HUES48 (cell line): Measurements from ENCODE around the gene CRTC2.

ENCODE experiments used
- H3K27ac ChIP-seq: one replicate; pipeline ENCODE4 v1.7.0; 2013; ENCODE audit warnings: low read depth, low read length, inconsistent platforms
- H3K27me3 ChIP-seq: 2 replicates; pipeline ENCODE4 v1.6.1; 2013; ENCODE audit warnings: mild to moderate bottlenecking, low read length; ENCODE audit not compliant: control insufficient read depth, insufficient read depth
- H3K36me3 ChIP-seq: 2 replicates; pipeline ENCODE4 v1.6.1; 2013; ENCODE audit warnings: low read length; ENCODE audit not compliant: control insufficient read depth, insufficient read depth
- H3K4me1 ChIP-seq: 2 replicates; pipeline ENCODE4 v1.6.1; 2013; ENCODE audit warnings: mild to moderate bottlenecking, low read length; ENCODE audit not compliant: control insufficient read depth, insufficient read depth
- H3K4me3 ChIP-seq: 2 replicates; pipeline ENCODE4 v1.5.1; 2013; ENCODE audit warnings: mild to moderate bottlenecking, low read depth, low read length
- H3K9ac ChIP-seq: 2 replicates; pipeline ENCODE4 v1.6.1; 2013; ENCODE audit warnings: mild to moderate bottlenecking, low read depth, low read length, moderate library complexity
- H3K9me3 ChIP-seq: 2 replicates; pipeline ENCODE4 v1.6.1; 2013; ENCODE audit warnings: low read length; ENCODE audit not compliant: control insufficient read depth, insufficient read depth

CRTC2 gene

GRCh38 chr1:153961421-153961820, 3.0 kb upstream of the CRTC2 start:
- H3K9ac ChIP-seq: 0 out of 2 replicates have a peak overlapping the region, but pooled peaks have one; percentile 88
- peak overlapping the region; percentile 93 for H3K4me3 ChIP-seq
- peak overlapping the region; percentile 97 for H3K27ac ChIP-seq
- H3K36me3 ChIP-seq: peaks cover 31% of the 10 kb centered on the region
- H3K4me1 ChIP-seq: peaks cover 32% of the 10 kb centered on the region
- no peaks in the 10 kb centered on the region for H3K9me3 ChIP-seq
- no peaks in the 10 kb centered on the region for H3K27me3 ChIP-seq

DNA sequence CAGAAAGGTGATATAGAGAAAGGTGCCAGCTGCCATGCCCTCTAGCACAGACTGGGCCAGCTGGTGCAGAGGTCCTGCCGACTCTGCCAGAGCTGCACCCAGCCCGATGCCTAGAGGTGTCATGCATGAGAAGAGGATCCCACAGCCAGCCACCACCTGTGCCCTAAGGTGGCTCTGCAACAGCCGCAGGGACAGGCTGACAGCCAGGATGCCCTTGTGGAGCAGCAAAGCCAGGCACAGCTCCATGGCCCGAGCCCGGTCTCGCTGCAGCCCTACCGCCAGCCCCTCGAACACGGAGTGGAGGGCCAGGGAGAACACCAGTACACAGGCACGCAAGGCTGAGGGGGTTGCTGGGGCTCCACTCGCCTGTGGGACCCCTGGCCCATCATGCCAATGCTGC, 1.8 kb upstream of the CRTC2 start:
- Histone ChIP-seq H3K4me1 (peaks cover 28% of the 10 kb centered on the region), H3K27me3 (no peaks in the 10 kb centered on the region), H3K9me3 (no peaks in the 10 kb centered on the region), H3K9ac (no peak overlapping the region), H3K27ac (peak overlapping the region; percentile 31), H3K4me3 (no peak overlapping the region), H3K36me3 (peaks cover 27% of the 10 kb centered on the region)

- Histone ChIP-seq H3K9ac (no peak overlapping the region), H3K27ac (peak overlapping the region; percentile 77)
Observed at GRCh38 chr1:153959454-153959853, 1.0 kb upstream of the CRTC2 start.

GRCh38 chr1:153958961-153959260, 499 bp upstream of the CRTC2 start:
- H3K4me1 ChIP-seq: peaks cover 28% of the 10 kb centered on the region
- H3K9me3 ChIP-seq: no peaks in the 10 kb centered on the region
- H3K27me3 ChIP-seq: no peaks in the 10 kb centered on the region
- H3K27ac ChIP-seq: peak overlapping the region; percentile 77
- peak overlapping the region; percentile 42; the same call in 1 of the 2 replicates for H3K4me3 ChIP-seq
- no peak overlapping the region for H3K9ac ChIP-seq
- peaks cover 38% of the 10 kb centered on the region for H3K36me3 ChIP-seq

More at GRCh38 chr1:153959454-153959853, 1.0 kb upstream of the CRTC2 start:
- H3K36me3 ChIP-seq: peaks cover 33% of the 10 kb centered on the region
- H3K4me3 ChIP-seq: no peak overlapping the region
- H3K4me1 ChIP-seq: peaks cover 28% of the 10 kb centered on the region
- H3K27me3 ChIP-seq: no peaks in the 10 kb centered on the region
- H3K9me3 ChIP-seq: no peaks in the 10 kb centered on the region

DNA sequence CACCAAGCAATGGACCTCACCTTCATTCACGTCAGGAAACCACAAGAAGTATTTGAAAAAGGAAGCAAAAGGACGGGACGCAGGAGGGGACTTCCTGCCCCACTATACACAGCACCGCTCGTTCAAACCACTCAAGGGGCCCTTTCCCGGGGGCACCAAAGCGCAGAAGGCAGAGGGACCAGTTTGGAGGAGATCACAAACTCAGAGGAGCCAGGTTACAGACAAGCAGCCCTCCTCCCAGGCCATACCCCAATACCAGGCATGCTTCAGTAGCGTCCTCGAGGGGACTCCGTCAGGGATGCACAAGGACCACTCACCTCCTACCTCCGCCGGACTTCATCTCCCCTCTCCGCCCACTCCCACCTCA, 685 bp downstream of the CRTC2 start:
- H3K27me3 ChIP-seq: no peaks in the 10 kb centered on the region
- peaks cover 46% of the 10 kb centered on the region for H3K36me3 ChIP-seq
- peaks cover 28% of the 10 kb centered on the region for H3K4me1 ChIP-seq
- H3K9me3 ChIP-seq: no peaks in the 10 kb centered on the region
- peak overlapping the region; percentile 74 for H3K9ac ChIP-seq
- peak overlapping the region; percentile 89 for H3K27ac ChIP-seq
- peak overlapping the region; percentile 90 for H3K4me3 ChIP-seq

GRCh38 chr1:153956997-153957715, 1.3 kb downstream of the CRTC2 start:
- Histone ChIP-seq H3K4me1 (peaks cover 22% of the 10 kb centered on the region), H3K27ac (peak overlapping the region; percentile 89), H3K36me3 (peaks cover 51% of the 10 kb centered on the region), H3K9ac (peak overlapping the region; percentile 74), H3K9me3 (no peaks in the 10 kb centered on the region), H3K4me3 (peak overlapping the region; percentile 90), H3K27me3 (no peaks in the 10 kb centered on the region)

DNA sequence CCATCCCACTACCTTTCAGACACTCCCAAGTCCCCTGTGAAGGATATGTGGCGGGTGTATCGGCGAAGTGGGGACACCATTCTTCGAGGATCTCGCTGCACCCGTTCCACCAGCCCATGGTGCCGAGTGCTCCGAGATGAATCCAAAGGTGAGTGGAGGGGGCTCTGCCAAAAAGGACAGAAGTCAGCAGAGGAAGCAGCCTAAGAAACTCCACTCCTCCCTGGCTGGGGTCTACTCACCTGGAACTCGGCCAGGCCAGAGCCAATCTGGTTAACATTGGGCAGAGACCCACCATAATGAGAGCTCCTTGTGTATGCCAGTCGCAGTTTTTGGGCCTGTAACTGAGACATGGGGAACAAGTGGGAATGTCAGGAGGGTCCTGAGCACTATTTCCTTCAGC, 3.6 kb downstream of the CRTC2 start:
- H3K9ac ChIP-seq: no peak overlapping the region
- H3K4me1 ChIP-seq: peaks cover 13% of the 10 kb centered on the region
- no peak overlapping the region for H3K27ac ChIP-seq
- peaks cover 53% of the 10 kb centered on the region for H3K36me3 ChIP-seq
- no peaks in the 10 kb centered on the region for H3K27me3 ChIP-seq
- no peaks in the 10 kb centered on the region for H3K9me3 ChIP-seq
- H3K4me3 ChIP-seq: no peak overlapping the region

DNA sequence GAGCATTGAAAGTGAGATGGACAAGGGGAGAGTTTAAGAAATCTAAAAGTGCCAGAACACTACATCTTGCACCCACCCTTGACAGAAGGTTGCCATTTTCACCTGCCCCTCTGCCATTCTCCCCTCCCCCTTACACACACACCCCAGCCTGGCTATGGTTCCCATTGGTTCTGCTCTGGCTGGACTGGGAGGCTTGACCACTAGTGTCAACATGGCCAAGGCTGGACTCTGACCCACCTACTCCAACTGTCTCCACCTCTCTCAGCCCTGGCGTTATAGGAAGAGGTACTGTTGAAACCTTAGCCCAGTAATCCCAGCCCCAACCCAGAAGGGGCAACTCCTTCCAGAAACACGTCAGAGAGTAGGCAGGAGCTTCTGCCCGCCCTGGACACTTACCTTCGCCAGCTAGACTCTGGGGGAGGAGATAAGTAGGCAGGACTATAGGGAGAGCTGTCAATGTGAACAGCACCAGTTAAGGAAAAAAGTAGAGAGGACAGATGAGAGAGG, 4.5 kb downstream of the CRTC2 start:
- Histone ChIP-seq H3K9me3 (no peaks in the 10 kb centered on the region), H3K36me3 (peaks cover 51% of the 10 kb centered on the region), H3K27me3 (no peaks in the 10 kb centered on the region), H3K27ac (no peak overlapping the region), H3K9ac (no peak overlapping the region), H3K4me3 (no peak overlapping the region), H3K4me1 (peaks cover 6% of the 10 kb centered on the region)

- Histone ChIP-seq H3K4me1 (peaks cover 4% of the 10 kb centered on the region; the same call in 1 of the 2 replicates), H3K27me3 (no peaks in the 10 kb centered on the region), H3K4me3 (no peak overlapping the region), H3K36me3 (peaks cover 70% of the 10 kb centered on the region), H3K9me3 (no peaks in the 10 kb centered on the region), H3K27ac (no peak overlapping the region), H3K9ac (no peak overlapping the region)
Observed at GRCh38 chr1:153951801-153952200, 6.6 kb downstream of the CRTC2 start.

DNA sequence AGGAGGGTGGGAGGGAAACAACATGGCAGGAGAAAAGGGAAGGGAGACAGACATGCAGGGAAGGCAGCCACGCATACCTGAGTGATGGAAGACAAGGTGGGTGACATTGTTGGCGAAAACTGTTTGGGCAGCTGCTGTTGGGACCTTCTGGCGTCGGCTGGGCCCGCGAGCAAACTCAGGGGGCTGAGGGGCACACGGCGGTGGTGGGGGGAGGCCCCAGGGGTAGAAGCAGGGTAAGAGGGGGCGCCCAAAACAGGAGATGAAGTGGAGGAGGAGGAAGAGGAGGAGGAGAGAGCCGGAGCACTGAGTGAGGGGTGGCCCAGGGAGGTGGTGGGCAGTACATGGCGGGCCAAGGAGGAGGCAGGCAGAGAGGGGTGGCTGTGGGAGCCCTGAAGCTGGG, 7.2 kb downstream of the CRTC2 start:
- Histone ChIP-seq H3K36me3 (peaks cover 70% of the 10 kb centered on the region), H3K27ac (no peak overlapping the region), H3K9ac (no peak overlapping the region), H3K27me3 (no peaks in the 10 kb centered on the region), H3K4me3 (no peak overlapping the region), H3K4me1 (peaks cover 4% of the 10 kb centered on the region; the same call in 1 of the 2 replicates), H3K9me3 (no peaks in the 10 kb centered on the region)

- H3K9ac ChIP-seq: peak within 1 kb of the TSS; percentile 86
- peak within 1 kb of the TSS; percentile 75 for H3K4me3 ChIP-seq
- H3K4me1 ChIP-seq: peaks cover 10% of the 10 kb centered on the region; the same call in 1 of the 2 replicates
- H3K27me3 ChIP-seq: no peaks in the 10 kb centered on the region
- H3K27ac ChIP-seq: peak within 1 kb of the TSS; percentile 65
- H3K36me3 ChIP-seq: peaks cover 60% of the 10 kb centered on the region
- H3K9me3 ChIP-seq: no peaks in the 10 kb centered on the region
Observed at GRCh38 chr1:153946622-153947241, 11.7 kb downstream of the CRTC2 start, which contains the start of gene DENND4B. Gene DENND4B, minus strand, starts transcription at chr1:153946718. Its CDS starts 2,344 bp downstream, at chr1:153944374.
